ENCODE measurements around the gene DDX39A. TPM values are rescaled to one million over a fixed set of nuclear protein-coding genes. Genes with fewer than 3 reads are reported as not detected.
A peak's percentile ranks its signal among the peaks of the same experiment; 100 is the strongest.

DDX39A gene
- total and polyA plus RNA-seq, 2 of the 13 experiments (the other 11 are each of a cell fraction or from before 2014, with no cell fraction given): 34.6 to 90.4 TPM

GRCh38 chr19:14407605-14408484 is 11.3 kb downstream of the DDX39A start:
- no peaks in the 10 kb centered on the region for H3K27me3 ChIP-seq (ENCODE audit: control insufficient read depth in 1 of 2, insufficient read depth in 2 of 2, low read length in 2 of 2)
- CTCF ChIA-PET (ENCODE audit: low intra/inter-chr PET ratio, low total read pairs): no interaction called here
- BruUV-seq (replicated peaks): no TSS peak
- in situ Hi-C loops (cut with HindIII; ENCODE audit: extremely low pct_ligation_motif_present, low pct_unique_long_range_greater_than_20kb) (loop anchor here (5.0 to 25.0 kb wide), 2 partner anchors 46 to 521 kb away; partner anchors contain the start of gene NANOS3), intact Hi-C loops (cut with micrococcal nuclease; ENCODE audit: unreplicated experiment) (no loop called here)
- peaks cover 36 to 52% of the 10 kb centered on the region in 2 experiments; a peak in 4 of 5 replicates for H3K36me3 ChIP-seq (replicated peaks in 1 of 2; ENCODE audit: control insufficient read depth in 1 of 2, insufficient read depth in 2 of 2, low read length in 2 of 2)
- WGBS (ENCODE audit: low lambda C conversion rate): 89% methylated on average over 19 of the region's 20 CpGs
- no peak overlapping the region for H3K9ac ChIP-seq (ENCODE audit: insufficient read depth, low read depth, low read length)
- H3K9me3 ChIP-seq (ENCODE audit: low read length): no peaks in the 10 kb centered on the region
- 0 out of 2 replicates have a peak, but pooled peaks cover 10% of the 10 kb centered on the region for H3K4me1 ChIP-seq (ENCODE audit: insufficient read depth, low read length)
- no peak for ATAC-seq
- no peak for FAIRE-seq
- H2AFZ ChIP-seq (ENCODE audit: low read length): no peak overlapping the region
- H4K20me1 ChIP-seq (ENCODE audit: insufficient read depth, low read length): 0 out of 2 replicates have a peak, but pooled peaks cover 3% of the 10 kb centered on the region
- H3K27ac ChIP-seq (ENCODE audit: extremely low read length, insufficient read depth, low read length): no peak overlapping the region
- DNase-seq (ENCODE audit: low spot score): peak; percentile 13
- POLR2A ChIA-PET: interaction anchor here (0.8 kb wide), 1 partner anchor 111 kb away, joined by 3 read pairs; the partner anchor contains the start of gene DNAJB1
- no peak overlapping the region for H3K4me3 ChIP-seq (replicated peaks in 1 of 3; ENCODE audit: insufficient read depth in 1 of 3, low read depth in 2 of 3, low read length in 3 of 3)
- H3K79me2 ChIP-seq (ENCODE audit: insufficient read depth, low read length): peaks cover under 1% of the 10 kb centered on the region
- H3K4me2 ChIP-seq (ENCODE audit: low read depth, low read length): no peak overlapping the region
- TF ChIP-seq, protein P1, sequence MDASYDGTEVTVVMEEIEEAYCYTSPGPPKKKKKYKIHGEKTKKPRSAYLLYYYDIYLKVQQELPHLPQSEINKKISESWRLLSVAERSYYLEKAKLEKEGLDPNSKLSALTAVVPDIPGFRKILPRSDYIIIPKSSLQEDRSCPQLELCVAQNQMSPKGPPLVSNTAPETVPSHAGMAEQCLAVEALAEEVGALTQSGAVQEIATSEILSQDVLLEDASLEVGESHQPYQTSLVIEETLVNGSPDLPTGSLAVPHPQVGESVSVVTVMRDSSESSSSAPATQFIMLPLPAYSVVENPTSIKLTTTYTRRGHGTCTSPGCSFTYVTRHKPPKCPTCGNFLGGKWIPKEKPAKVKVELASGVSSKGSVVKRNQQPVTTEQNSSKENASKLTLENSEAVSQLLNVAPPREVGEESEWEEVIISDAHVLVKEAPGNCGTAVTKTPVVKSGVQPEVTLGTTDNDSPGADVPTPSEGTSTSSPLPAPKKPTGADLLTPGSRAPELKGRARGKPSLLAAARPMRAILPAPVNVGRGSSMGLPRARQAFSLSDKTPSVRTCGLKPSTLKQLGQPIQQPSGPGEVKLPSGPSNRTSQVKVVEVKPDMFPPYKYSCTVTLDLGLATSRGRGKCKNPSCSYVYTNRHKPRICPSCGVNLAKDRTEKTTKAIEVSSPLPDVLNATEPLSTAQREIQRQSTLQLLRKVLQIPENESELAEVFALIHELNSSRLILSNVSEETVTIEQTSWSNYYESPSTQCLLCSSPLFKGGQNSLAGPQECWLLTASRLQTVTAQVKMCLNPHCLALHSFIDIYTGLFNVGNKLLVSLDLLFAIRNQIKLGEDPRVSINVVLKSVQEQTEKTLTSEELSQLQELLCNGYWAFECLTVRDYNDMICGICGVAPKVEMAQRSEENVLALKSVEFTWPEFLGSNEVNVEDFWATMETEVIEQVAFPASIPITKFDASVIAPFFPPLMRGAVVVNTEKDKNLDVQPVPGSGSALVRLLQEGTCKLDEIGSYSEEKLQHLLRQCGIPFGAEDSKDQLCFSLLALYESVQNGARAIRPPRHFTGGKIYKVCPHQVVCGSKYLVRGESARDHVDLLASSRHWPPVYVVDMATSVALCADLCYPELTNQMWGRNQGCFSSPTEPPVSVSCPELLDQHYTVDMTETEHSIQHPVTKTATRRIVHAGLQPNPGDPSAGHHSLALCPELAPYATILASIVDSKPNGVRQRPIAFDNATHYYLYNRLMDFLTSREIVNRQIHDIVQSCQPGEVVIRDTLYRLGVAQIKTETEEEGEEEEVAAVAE (CRISPR knock-in tag; IDR thresholded peaks at IDR 0.05; ENCODE audit: borderline replicate concordance): no peak
- TF ChIP-seq PPARG (CRISPR knock-in tag; conservative IDR thresholded peaks at IDR 0.05) (no peak), HNRNPL (IDR thresholded peaks at IDR 0.05; ENCODE audit: low read depth, low read length) (0 out of 2 replicates have a peak, but pooled peaks have one; percentile 3), RBM39 (IDR thresholded peaks at IDR 0.05; ENCODE audit: low read depth, low read length, poor library complexity, severe bottlenecking) (no peak), MTERF4 (CRISPR knock-in tag; IDR thresholded peaks at IDR 0.05) (no peak), POLR2AphosphoS2 (IDR thresholded peaks at IDR 0.05; ENCODE audit: low read depth, low read length) (0 out of 2 replicates have a peak, but pooled peaks have one; percentile 56), POLR2A (IDR thresholded peaks at IDR 0.05; ENCODE audit: insufficient read depth in 1 of 2, low read depth in 2 of 2, low read length in 2 of 2) (0 out of 4 replicates have a peak, but pooled peaks have one; percentile 21 to 25), RXRA (CRISPR knock-in tag; IDR thresholded peaks at IDR 0.05) (no peak), RBFOX2 (IDR thresholded peaks at IDR 0.05; ENCODE audit: low read depth, low read length) (peak; percentile 59; the same call in 1 of the 2 replicates), ZNF878 (CRISPR knock-in tag; IDR thresholded peaks at IDR 0.05) (no peak), ZNF83 (CRISPR knock-in tag; IDR thresholded peaks at IDR 0.05; ENCODE audit: borderline replicate concordance) (no peak), AGO2 (optimal IDR thresholded peaks at IDR 0.05; ENCODE audit: low read depth, low read length) (peak; percentile 90), PITX1 (CRISPR knock-in tag; IDR thresholded peaks at IDR 0.05) (no peak), HIC2 (CRISPR knock-in tag; IDR thresholded peaks at IDR 0.05; ENCODE audit: low read depth) (no peak), ZIK1 (CRISPR knock-in tag; IDR thresholded peaks at IDR 0.05; ENCODE audit: borderline replicate concordance, low read depth) (no peak), KDM5B (CRISPR knock-in tag; IDR thresholded peaks at IDR 0.05; ENCODE audit: borderline replicate concordance) (no peak)
